GM23248 (cell line): Measurements from ENCODE around the gene CAMSAP3.

ENCODE experiments used
- EZH2 ChIP-seq: fragments of 200-600 bp; sonication (generic); IDR thresholded peaks from 2 replicates; pipeline ENCODE4 v1.6.1; 2018; ENCODE audit warnings: antibody characterized with exemption, mild to moderate bottlenecking; ENCODE audit not compliant: insufficient read depth, poor library complexity, severe bottlenecking
- EZH2phosphoT487 ChIP-seq: fragments of 200-600 bp; sonication (generic); IDR thresholded peaks from 2 replicates; pipeline ENCODE4 v1.6.1; 2018; ENCODE audit warnings: antibody characterized with exemption, moderate library complexity, mild to moderate bottlenecking, low read depth; ENCODE audit not compliant: insufficient read depth

DNA sequence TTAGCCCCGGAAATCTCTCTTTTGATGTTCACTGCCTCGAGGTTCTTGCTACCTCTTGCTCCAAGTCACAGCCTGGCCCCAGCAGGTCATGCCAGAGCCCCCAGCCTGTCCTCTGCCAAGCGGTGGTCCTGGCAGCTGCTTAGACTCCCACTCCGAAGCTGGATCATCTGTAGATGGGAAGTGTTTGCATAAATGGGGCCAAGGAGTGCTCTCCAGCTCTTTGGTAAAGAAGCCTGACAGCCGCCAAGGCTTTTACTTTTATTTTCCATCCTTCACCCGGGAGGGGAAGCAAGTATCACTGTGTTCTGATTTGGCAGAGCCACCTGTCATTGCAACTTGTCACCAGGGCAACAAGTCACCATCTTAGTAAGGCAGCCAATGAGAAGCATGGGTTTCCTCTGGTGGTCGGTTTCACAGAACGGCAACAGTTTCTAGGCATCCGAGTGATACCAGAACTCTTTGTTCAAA is 62.6 kb downstream of the CAMSAP3 start:
- TF ChIP-seq EZH2, result no peak
- no peak for TF ChIP-seq EZH2phosphoT487
